ENCODE results near the gene PIEZO2. TPM values are rescaled to one million over a fixed set of nuclear protein-coding genes. Genes with fewer than 3 reads are reported as not detected.
A peak's percentile ranks its signal among the peaks of the same experiment; 100 is the strongest.

PIEZO2 gene
- polyA plus RNA-seq, 1 experiment: 4.6 TPM

DNA sequence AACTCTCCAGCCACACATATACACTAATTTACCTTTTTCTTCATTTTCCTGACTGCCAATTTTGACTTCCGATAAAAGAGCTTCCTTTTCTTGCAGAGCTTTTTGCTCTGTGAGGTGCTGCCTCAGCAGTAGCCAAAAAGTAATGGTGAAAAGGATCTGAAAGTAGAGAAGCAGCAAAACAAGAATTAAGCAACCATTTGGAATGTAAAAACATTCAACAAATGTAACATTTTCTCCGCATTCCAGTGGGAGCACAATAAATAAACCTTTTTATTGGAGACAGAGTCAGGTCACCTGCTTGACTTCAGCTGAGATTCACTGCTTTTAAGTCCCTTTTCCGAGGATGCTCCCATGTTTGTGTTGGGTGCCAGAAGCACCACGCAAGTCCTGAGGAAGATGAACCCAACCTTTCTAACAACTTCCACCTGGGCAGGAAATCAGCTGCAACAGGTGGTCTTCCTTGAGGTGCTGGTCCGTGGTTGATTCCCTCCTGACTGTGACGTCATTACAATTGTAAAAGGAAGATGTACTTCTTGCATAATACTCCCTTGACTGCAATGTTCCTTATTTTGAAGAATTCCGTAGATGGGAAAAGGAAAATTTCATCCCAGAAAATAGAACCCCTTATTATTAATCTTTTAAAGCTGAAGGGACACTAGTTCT lies 358.1 kb downstream of the PIEZO2 start:
- ChIA-PET POLR2A (no interaction called here), CTCF (interaction anchor here (1.4 kb wide), 1 partner anchor 763 kb away, joined by 3 read pairs; no protein-coding TSS in a partner anchor)
- Histone ChIP-seq H3K36me3 (ENCODE audit: control insufficient read depth, insufficient read depth, low read length) (no peaks in the 10 kb centered on the region), H3K4me3 (ENCODE audit: low read depth, low read length) (no peak overlapping the region), H3K27me3 (ENCODE audit: control insufficient read depth, insufficient read depth, low read length) (no peaks in the 10 kb centered on the region)
- TF ChIP-seq CTCF (IDR thresholded peaks at IDR 0.05; ENCODE audit: insufficient read depth, low read depth, low read length): no peak
- no peak for DNase-seq (ENCODE audit: low read depth)

GRCh38 chr18:10789180-10789579 lies 360.2 kb downstream of the PIEZO2 start:
- H3K27me3 ChIP-seq (ENCODE audit: control insufficient read depth, insufficient read depth, low read length): peaks cover 1% of the 10 kb centered on the region; the same call in 1 of the 2 replicates
- no peak for DNase-seq (ENCODE audit: low read depth)
- no peak overlapping the region for H3K4me3 ChIP-seq (ENCODE audit: low read depth, low read length)
- TF ChIP-seq CTCF (IDR thresholded peaks at IDR 0.05; ENCODE audit: insufficient read depth, low read depth, low read length): no peak
- POLR2A ChIA-PET: no interaction called here
- CTCF ChIA-PET: interaction anchor here (0.6 to 2.6 kb wide), 2 partner anchors 10 to 20 kb away, joined by 3 to 8 read pairs; no protein-coding TSS in a partner anchor
- no peaks in the 10 kb centered on the region for H3K36me3 ChIP-seq (ENCODE audit: control insufficient read depth, insufficient read depth, low read length)

DNA sequence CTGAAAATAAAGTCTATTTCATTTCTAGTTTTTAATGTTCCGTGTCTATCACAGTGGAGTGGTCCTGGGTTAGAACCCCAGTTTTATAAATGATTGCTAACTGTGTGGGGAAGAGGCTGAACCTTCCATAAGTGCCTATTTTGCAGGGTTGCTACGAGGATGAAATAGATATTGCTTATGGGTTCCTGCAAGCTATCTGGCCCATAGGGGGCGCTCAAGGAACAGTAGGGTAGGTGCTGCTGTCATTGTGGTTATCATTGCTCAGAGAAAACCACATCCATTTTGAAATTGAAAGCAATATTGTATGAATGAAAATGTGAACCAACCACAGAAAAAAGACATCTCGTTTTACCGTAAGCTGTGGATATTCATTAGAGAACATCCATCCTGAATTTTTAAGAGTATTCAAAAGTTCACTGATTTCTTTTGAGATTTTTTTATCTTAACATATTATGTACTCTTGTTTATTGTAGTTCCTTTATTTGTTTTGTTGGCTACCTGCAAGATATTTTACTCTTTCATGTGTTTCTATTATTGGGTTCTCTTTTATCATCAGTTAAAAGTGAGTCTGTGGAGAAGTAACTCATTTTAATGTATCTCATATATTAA lies 362.0 kb downstream of the PIEZO2 start:
- ChIA-PET POLR2A (no interaction called here), CTCF (interaction anchor here (0.6 to 2.6 kb wide), 11 partner anchors 9 to 761 kb away, joined by 3 to 12 read pairs (median 4); no protein-coding TSS in a partner anchor)
- DNase-seq (ENCODE audit: low read depth): no peak
- Histone ChIP-seq H3K27me3 (ENCODE audit: control insufficient read depth, insufficient read depth, low read length) (peaks cover 1% of the 10 kb centered on the region; the same call in 1 of the 2 replicates), H3K36me3 (ENCODE audit: control insufficient read depth, insufficient read depth, low read length) (no peaks in the 10 kb centered on the region), H3K4me3 (ENCODE audit: low read depth, low read length) (no peak overlapping the region)
- TF ChIP-seq CTCF (IDR thresholded peaks at IDR 0.05; ENCODE audit: insufficient read depth, low read depth, low read length): peak; percentile 90

DNA sequence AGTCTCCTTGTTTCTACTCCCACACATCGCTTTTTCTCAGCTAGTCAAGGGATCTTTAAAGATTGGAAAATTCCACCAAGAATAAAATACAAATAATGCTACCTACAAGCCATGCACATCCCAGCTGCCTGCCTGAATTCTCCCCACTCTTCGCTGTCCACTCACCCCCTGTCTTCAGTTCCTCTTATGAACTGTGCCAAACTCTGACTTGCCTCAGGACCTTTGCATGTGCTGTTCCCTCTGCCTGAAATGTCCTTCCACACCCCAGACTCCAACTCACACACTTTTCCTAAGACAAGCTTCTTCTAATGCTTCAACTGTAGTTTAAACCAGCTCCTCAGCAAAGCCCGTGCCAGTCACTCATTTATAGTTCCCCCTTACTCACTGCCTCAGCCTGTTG lies 363.6 kb downstream of the PIEZO2 start:
- H3K4me3 ChIP-seq (ENCODE audit: low read depth, low read length): no peak overlapping the region
- peaks cover 1% of the 10 kb centered on the region; the same call in 1 of the 2 replicates for H3K27me3 ChIP-seq (ENCODE audit: control insufficient read depth, insufficient read depth, low read length)
- TF ChIP-seq CTCF (IDR thresholded peaks at IDR 0.05; ENCODE audit: insufficient read depth, low read depth, low read length): no peak
- CTCF ChIA-PET: interaction anchor here (0.7 to 2.2 kb wide), 7 partner anchors 10 to 361 kb away, joined by 3 to 7 read pairs (median 5); no protein-coding TSS in a partner anchor
- POLR2A ChIA-PET: no interaction called here
- no peaks in the 10 kb centered on the region for H3K36me3 ChIP-seq (ENCODE audit: control insufficient read depth, insufficient read depth, low read length)
- DNase-seq (ENCODE audit: low read depth): no peak

GRCh38 chr18:10784596-10785202 lies 364.7 kb downstream of the PIEZO2 start:
- Histone ChIP-seq H3K36me3 (ENCODE audit: control insufficient read depth, insufficient read depth, low read length) (no peaks in the 10 kb centered on the region), H3K4me3 (ENCODE audit: low read depth, low read length) (no peak overlapping the region), H3K27me3 (ENCODE audit: control insufficient read depth, insufficient read depth, low read length) (peaks cover 1% of the 10 kb centered on the region; the same call in 1 of the 2 replicates)
- ChIA-PET POLR2A (no interaction called here), CTCF (no interaction called here)
- no peak for DNase-seq (ENCODE audit: low read depth)
- TF ChIP-seq CTCF (IDR thresholded peaks at IDR 0.05; ENCODE audit: insufficient read depth, low read depth, low read length): no peak

Measured in BJ (cell line).